Neural cell (in vitro differentiated cells): Measurements from ENCODE around the gene PACC1.

Source experiments
- EZH2 ChIP-seq: fragments of 200-600, 300-800 bp; shearing (Covaris generic), sonication (generic); IDR thresholded peaks from 2 replicates; pipeline ENCODE4 v1.6.1; 2014; ENCODE audit warnings: antibody characterized with exemption, low read length, borderline replicate concordance, mild to moderate bottlenecking; ENCODE audit not compliant: insufficient read depth, poor library complexity, severe bottlenecking
- RAD21 ChIP-seq: fragments of 450-650 bp; conservative IDR thresholded peaks from 2 replicates; pipeline ENCODE4 v1.6.1; 2014; ENCODE audit warnings: antibody characterized with exemption, mild to moderate bottlenecking, moderate library complexity
- TAF1 ChIP-seq: IDR thresholded peaks from 2 replicates; pipeline ENCODE4 v1.6.1; 2012; ENCODE audit warnings: low read depth
- TF ChIP-seq, protein P1 (sequence below): fragments of 450-650 bp; IDR thresholded peaks from 2 replicates; pipeline ENCODE4 v1.5.1; 2014; ENCODE audit warnings: antibody characterized with exemption, mild to moderate bottlenecking, moderate library complexity; ENCODE audit not compliant: poor library complexity, severe bottlenecking
- TF ChIP-seq, protein P2 (sequence below): IDR thresholded peaks from 2 replicates; pipeline ENCODE4 v1.6.1; 2012; ENCODE audit warnings: borderline replicate concordance

DNA sequence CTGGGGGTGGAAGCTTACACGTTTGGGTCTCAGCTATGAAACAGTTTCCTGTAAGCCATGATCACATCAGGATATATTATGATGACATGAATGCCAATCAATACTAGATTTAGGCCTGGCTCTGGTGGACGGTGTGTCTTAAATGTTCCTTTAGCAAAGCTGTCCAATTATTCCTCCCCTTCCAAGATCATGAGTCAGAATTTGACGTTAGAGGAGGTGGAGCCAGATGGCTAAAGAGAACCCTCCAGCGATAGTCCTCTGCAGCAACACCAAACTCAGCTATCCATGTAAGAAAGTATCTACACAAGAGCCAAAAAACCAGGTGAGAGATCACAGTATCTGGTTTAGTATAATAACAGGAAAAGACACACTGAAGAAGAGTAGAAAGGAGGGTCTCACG, 47.8 kb downstream of the PACC1 start:
- TF ChIP-seq TAF1 (no peak), EZH2 (no peak), RAD21 (no peak)
- TF ChIP-seq, protein P1, sequence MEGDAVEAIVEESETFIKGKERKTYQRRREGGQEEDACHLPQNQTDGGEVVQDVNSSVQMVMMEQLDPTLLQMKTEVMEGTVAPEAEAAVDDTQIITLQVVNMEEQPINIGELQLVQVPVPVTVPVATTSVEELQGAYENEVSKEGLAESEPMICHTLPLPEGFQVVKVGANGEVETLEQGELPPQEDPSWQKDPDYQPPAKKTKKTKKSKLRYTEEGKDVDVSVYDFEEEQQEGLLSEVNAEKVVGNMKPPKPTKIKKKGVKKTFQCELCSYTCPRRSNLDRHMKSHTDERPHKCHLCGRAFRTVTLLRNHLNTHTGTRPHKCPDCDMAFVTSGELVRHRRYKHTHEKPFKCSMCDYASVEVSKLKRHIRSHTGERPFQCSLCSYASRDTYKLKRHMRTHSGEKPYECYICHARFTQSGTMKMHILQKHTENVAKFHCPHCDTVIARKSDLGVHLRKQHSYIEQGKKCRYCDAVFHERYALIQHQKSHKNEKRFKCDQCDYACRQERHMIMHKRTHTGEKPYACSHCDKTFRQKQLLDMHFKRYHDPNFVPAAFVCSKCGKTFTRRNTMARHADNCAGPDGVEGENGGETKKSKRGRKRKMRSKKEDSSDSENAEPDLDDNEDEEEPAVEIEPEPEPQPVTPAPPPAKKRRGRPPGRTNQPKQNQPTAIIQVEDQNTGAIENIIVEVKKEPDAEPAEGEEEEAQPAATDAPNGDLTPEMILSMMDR, result no peak
- TF ChIP-seq, protein P2, sequence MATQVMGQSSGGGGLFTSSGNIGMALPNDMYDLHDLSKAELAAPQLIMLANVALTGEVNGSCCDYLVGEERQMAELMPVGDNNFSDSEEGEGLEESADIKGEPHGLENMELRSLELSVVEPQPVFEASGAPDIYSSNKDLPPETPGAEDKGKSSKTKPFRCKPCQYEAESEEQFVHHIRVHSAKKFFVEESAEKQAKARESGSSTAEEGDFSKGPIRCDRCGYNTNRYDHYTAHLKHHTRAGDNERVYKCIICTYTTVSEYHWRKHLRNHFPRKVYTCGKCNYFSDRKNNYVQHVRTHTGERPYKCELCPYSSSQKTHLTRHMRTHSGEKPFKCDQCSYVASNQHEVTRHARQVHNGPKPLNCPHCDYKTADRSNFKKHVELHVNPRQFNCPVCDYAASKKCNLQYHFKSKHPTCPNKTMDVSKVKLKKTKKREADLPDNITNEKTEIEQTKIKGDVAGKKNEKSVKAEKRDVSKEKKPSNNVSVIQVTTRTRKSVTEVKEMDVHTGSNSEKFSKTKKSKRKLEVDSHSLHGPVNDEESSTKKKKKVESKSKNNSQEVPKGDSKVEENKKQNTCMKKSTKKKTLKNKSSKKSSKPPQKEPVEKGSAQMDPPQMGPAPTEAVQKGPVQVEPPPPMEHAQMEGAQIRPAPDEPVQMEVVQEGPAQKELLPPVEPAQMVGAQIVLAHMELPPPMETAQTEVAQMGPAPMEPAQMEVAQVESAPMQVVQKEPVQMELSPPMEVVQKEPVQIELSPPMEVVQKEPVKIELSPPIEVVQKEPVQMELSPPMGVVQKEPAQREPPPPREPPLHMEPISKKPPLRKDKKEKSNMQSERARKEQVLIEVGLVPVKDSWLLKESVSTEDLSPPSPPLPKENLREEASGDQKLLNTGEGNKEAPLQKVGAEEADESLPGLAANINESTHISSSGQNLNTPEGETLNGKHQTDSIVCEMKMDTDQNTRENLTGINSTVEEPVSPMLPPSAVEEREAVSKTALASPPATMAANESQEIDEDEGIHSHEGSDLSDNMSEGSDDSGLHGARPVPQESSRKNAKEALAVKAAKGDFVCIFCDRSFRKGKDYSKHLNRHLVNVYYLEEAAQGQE, result no peak
